DMS79 (cell line): ENCODE data around the gene RGCC.

Experiments
- DNase-seq: peaks from one replicate; lab custom pipeline; 2025; lab: John Stamatoyannopoulos, UW

RGCC gene

DNA sequence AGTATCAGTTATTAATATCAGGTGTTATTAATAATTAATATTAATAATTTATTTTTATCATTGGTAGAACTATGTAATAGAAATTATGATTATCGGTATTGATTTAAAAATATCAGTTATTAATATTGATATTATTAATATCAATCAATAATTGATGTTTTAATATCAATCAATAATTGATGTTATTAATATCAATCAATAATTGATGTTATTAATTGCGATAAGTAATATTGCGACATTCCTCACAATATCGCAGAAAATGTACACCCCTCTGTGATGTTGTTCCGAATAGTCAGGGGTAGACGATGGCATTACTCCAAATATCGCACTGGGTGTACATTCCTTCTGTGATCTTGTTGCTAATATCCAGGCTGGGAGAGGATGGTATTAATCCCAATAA, 3.7 kb upstream of the RGCC start:
- no peak for DNase-seq

DNA sequence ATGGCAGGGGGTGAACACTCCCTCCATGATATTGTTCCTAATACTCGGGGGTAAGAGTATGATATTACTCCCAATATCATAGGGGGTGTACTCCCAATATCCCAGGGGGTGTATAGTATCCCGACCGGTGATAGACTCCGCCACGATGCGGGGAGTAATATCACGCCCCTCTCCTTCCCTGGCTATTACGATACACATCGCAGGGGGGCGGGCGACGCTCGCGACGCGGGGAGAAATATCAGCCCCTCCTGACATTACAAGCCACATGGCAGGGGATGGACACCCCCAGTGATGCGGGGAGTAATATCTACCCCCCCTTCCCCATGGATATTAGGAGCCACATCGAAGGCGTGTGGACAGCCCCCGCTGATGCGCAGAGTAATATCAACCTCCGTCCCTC, 3.2 kb upstream of the RGCC start:
- no peak for DNase-seq

DNA sequence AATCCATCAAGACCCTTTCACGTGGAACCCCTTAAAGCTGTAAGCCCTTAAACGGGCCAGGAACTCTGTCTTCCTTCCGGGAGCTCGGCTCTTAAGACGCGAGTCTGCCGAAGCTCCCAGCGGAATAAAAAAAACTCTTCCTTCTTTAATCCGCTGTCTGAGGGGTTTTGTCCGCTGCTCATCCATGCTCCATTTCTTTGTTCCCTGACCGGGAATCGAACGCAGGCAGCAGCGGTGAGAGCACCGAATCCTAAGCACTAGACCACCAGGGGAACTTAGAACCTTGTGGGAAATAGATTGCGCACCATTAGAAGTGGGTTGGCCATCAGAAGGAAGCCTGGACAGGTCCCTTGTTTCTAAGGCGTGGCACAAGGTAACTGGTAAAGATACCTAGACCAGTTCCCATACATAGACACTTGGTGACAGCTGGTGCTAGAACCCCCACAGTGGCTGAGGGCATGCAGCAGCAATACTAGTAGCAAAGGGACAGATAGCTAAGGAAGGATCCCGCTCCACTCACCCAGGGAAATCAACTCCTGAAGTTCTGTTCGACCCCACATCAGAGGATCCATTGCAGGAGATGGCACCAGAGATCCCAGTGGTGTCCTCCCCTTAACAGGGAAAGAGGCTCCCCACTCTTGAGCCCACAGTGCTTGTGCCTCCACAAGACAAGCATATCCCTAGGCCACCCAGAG, 1.5 kb upstream of the RGCC start:
- no peak for DNase-seq

DNA sequence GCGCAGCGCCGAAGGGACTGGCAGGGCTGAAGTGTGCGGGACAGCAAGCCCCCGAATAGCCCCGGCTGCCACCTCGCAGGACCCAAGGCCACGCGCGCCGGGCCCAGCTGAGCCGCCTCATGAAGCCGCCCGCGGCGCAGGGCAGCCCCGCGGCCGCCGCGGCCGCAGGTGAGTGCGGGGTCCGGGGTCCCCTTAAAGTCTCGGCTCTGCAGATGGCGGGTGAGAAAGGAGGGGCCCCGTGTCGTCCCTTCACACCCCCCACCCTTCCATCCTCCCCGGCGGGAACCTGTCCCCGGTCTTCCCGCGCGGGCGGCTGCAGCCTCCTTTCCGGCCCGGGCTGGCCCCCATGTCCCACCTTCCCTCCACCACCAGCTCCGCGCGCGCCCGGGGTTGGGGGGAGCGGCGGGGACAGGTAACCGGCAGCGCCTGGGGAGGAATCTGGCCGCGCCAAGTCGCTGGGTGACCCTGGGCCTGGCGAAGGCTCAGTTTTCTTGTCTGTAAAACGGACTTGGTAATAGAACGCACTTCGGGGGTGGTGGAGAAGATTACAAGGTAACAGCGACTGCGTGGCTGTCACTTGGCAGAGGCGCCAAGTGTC, 338 bp downstream of the RGCC start:
- no peak for DNase-seq

DNA sequence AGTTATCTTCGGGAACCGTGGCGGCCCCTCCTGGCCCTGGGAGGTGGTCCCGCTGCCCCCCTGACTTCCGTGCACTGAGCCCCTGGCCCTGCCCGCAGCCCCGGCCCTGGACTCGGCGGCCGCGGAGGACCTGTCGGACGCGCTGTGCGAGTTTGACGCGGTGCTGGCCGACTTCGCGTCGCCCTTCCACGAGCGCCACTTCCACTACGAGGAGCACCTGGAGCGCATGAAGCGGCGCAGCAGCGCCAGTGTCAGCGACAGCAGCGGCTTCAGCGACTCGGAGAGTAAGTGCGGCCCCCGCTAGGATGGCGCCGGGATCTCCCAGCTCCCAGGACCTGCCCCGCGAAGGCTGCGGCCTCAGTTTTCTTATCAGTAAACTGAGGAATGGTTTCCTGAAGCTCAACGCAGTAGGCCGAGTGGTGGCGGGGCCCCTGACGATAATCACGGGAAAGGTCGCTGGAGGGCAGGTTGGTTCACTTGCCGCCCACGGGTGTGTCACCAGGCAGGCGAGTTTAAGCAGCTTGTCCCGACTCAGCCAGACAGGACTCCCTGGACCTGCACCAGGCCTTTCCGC, 924 bp downstream of the RGCC start:
- no peak for DNase-seq

DNA sequence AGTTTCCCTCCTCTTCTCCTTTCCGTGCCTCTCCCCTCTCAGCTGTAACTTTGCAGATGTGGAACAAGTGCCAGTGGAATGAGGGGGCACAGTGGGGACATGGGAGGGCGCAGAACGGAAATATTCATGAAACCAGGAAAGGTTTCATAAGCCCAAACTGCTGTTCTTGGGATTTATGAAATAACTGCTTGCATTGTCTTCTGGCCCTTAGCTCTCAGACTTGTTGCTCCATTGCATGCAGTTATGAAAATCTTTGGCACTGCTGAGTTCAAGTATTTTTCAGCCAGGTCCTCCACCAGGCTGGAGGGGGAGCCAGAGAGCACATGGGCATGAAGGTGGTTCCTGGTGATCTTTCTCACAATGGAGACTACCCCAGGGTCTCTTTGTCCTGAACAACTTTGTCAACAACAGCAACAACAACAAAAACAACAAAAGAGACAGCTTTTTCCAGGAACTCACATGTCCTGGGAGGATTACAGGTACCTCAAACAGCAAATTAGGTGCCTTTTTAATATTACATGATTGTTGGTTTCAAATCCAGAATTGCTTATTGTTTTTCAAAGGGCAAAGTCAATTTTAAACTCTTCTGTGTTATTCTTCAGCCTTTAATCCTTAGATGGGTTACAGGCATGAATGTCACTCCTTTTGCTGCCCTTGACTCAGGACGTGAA, 1.5 kb downstream of the RGCC start:
- DNase-seq, result no peak

DNA sequence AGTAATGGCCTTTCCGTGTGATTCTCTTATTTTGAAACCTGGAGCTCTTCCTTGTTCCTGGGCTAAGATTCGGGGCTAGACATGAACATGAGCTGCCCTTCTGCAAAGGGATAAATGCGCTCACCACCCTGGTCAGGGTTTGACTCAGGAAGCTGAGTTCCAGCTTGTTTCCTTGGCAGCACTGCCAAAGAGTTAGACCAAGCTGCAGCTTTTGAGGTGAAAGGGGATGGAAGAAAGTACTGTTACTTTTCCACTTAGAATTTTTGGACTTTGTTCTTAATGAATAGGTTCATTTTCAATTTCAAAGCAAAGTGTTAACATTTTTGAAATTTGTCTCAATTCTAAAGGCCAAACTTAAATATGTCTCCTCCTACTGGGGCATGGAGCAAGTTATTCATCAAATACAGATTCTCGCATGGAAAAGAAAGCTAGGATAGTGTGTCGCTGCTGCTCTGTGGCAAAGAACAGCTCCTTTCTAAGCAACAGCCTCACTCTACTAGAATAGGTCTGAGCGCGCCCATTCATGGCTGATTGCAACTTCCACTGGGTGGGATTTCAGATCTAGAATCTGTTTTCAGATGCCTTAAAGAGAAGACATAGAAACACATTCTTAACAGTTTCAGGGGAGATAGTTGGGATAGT, 2.2 kb downstream of the RGCC start:
- DNase-seq, result no peak

DNA sequence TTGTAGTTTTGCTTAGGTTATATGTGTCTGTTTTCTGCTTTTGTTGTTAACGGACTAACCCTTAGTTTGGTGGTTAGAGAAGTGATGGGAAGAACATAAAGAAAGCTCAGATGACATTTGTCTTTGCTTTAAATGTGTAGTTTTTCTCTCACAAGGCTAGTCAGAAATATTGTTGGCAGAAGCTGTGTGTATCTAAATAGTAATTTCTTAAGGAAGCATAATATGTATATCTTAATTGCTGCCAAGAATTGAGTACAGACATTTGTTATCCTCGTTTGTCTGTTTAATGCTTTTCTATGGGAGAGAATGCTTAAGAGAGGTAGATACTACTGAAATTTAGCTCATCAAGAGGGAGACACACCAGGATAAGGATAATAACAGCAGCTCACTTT, 2.7 kb downstream of the RGCC start:
- DNase-seq, result no peak

DNA sequence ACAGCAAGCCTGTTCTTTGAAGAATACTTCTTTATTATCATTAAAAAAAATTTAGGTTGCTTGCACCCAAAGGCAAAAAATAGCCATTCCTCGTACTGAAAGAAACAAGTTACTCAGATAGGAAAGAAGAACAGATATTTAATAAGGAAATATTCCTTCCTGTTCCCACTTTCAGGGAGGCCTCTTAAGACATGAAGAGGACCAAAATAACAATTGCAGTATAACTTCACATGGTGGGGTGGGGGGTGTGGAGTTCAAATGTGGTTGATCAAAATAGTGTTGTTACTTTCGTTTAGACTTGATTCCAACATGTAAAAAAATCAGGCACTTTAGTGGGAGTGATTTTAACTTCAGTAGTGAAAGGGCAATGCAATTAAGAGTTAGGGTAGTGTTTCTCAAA, 3.6 kb downstream of the RGCC start:
- DNase-seq, result no peak

DNA sequence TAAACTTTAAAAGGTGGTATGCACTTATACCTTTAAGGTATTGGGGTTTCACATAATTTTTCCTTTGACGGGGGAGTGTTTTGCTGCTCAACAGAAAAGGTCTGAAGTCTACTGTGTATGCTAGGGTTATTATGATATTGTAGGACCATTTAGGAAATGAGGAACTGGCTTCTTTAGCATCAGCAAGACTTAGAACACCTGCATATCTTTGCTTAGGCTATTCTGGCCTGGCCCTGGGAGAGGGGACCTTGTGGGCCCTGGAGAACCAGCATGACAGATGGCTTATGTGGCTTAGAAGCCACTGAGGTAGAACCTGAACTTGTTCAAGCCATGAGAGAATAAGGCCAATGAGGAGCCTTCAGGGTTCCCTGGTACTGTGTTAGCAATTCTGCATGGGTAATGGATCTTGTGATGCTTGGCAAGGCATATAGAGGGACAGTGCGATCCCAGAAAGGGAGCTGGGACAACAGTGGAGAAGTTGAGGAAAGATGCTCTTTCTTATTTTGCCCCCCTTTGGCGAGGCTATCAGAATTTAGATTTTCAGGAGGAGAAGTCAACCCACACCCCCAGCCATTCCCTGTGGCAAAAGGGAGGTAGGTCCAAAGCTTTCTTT, 4.3 kb downstream of the RGCC start:
- no peak for DNase-seq

DNA sequence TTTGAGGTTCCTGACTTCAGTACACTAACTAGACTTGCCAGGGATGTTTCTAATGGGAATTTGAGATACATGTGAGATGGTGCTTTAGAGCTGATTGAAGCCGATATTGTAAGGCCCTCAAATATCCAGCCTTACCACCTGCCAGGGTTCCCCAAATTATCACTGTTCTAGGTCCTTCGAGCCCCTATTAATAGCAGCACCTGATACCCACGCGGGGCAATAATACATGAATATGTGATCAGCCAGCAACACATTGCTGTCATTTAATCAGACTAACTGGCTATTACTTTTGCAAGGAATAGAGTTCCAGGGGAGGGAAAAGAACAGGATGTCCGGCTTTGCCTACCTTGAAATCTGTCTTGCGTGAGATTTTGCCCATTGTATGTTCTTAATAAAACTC, 5.1 kb downstream of the RGCC start:
- no peak for DNase-seq

DNA sequence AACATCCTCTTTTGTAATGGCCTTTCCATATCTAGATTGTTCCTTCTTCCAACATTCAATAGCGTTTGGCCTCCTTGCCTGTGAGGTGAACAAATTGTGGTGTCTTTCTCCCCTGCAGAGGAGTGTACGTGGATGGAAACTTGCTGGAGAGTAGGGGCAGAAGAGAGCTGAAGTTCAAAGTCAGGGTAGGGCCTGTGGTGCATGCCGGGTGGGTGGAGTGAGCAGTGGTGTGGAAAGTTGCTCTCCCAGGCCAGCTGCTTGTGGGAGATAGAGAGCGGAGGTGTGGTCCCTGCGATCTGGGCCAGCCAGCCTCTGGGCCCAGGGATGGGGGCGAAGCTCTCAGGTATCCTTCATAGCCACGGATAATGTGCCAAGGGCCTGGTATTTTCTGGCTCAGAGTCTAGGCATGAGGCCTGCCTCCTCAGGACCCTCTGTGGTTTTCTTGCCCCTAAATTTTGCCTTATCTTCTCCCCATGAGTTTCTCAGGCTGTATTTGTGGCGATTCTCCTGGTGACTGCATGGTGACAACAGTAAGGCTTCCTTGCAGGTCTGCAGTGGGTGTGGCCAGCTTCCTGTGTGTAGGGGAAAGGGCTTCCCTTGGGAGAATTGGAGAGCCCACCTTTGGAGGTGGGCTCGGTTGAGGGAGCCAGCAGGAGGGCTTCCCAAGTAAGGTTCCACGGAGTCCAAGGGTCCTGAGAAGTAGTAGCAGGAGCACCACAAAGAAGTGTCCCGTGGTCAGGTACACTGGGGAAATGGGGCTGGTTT, 6.7 kb downstream of the RGCC start:
- DNase-seq, result no peak

DNA sequence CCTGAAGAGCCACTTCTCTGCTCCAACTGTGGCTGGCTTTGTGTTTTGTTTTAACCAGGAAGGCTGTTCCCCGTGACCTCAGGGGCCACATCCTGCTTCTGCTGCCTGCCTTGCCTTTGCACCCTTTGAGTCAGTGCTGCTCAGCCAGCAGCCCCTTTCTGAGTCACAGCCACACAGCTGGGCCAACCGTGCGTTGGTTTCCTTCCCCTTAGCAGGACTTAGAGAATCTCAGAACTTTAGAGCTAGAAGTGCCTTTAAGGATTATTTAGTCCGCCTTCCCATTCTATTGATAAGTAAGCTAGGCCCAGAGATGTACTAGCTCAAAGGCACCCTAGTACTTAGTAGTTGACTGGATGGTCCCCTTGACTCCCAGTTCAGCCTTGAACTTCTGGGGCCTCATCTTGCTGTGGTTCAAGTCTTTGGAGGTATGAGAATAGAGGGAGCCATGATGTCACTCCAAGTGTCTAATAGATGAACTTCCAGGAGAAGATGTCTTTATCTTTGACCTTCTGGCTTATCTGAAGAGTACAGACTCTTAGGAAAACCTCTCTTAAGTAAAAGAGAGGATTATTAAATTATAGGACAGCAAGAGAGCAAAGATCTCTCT, 8.0 kb downstream of the RGCC start:
- no peak for DNase-seq

DNA sequence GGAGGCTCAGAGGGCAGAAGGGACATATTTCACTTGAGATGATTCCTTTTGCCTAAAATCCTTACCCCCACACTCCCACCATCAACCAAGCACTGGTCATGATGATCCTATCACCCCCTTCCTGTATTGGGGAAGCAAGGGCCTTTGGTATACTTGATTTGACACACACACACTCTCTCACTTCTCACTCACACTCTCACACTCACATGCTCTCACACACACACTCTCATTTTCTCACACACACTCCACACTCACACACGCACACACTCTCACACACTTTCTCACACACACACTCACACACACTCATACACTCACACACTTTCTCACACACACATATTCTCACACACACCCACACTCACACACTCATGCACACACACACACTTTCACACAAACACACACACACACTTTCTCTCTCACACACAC, 8.6 kb downstream of the RGCC start:
- no peak for DNase-seq

DNA sequence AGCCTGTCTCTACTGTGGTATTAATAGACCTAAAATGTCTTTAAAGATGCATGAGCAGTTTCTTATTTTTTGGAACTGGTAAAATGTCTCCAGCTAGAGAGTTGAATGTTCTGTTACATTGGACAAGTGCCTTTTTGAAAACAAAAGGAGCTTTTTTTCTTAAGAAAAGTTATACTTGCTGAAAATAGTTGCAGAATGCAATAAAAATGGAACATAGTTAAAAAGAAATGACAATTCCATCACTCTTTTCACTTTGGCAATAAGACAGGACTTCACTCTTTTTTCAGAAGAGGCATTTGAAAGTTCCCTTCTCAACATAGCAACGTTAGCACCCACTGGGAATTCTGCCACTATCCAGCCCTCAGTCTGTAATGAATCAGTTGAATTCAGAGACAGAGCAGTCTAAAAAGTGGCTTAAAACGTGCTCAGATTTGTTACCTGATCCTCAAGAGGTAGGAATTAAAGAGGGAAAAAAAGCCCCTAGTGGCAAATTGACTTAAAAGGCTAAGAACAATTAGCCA, 10.1 kb downstream of the RGCC start:
- DNase-seq, result no peak

DNA sequence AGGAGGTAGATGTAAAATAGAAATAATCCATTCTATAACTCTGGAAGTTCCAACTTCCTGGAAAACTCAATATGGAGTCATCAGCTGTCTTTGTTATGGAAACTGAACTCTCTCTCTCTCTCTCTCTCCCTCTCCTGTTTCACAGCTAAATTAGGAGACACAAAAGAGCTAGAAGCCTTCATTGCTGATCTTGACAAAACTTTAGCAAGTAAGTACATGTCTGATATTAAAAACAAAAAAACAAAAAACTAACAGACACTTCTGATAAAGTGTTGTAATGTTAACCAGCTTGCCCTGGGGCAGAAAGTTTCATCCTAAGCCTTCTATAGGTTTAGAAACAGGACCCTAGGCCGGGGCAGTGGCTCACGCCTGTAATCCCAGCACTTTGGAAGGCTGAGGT, 11.3 kb downstream of the RGCC start:
- no peak for DNase-seq

DNA sequence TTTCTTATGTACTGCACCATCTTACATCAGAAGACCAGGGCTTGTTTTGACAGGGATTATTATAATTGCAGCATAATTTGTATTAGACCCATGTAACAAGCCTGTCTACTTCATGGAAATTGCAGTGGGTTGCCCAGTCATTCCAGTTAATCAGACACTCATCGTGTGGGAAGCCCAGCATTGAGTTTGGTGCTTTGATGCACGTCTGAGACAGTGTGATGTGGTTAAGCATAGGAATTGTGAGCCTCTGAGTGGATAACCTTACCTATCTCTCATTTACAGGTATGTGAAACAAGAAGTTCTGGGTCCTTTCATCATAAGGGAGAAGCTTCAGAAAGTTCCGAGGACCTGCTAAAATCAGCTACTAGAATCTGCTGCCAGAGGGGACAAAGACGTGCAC, 12.8 kb downstream of the RGCC start:
- DNase-seq, result no peak

DNA sequence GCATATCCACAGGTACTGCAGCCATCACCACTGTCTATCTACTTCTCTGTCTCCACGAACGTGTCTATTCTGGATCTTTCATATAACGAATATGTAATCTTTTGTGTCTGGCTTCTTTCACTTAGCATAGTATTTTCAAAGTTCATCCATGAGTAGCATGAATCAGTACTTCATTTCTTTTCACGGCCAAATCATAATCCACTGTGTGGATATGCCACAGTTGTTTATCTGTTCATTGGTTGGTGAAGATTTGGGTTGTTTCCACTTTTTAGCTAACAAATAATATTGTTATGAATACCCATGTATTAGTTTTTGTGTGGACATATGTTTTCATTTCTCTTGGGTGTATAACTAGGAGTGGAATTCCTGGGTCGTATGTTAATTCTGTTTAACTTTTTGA, 14.4 kb downstream of the RGCC start:
- DNase-seq, result no peak

DNA sequence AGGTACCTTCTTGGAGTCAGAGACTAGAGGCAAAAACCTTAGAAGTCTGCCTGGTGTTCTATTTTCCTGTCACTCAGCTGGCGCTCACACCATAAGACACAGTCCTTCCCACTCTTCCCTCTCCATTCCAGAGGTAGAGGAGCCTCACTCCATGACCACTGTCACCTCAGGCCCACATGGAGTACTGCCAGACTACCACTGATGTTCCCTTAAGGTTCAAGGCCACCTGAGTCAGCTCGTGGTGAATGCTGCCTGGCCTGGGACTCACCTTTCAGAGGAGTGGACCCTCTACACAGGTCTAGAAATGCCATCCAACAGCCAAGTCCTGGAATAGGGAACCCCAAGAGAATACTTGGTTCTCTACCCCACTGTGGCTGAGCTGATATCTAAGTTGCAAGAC, 29.9 kb downstream of the RGCC start:
- no peak for DNase-seq

DNA sequence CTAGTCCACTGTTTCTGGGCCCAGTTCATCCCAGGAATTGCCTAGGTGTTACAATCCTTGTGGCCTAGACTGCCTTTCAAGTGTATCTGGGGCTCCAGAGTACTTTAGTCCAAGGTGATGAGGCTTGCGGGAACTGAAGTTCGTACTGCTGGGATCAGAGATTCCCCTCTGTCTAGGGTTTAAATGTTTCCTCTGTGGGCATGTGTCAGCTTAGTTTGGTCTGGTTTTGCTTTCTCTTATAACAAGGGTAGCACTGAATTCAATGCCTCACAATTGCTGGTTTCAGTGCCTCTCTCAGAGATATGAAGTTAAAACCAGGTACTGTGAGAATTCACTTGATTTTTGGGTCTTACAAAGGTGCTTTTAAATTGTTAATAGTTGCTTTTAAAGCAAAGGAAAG, 30.8 kb downstream of the RGCC start:
- DNase-seq, result no peak
